ENCODE data around the gene OTOG.
"Not testable (repeated sequence)": the region's sequence is repeated elsewhere in the genome, so short reads cannot be mapped to it uniquely, and the experiment has no call there.

OTOG gene

GRCh38 chr11:17607591-17608570, 60.8 kb downstream of the OTOG start:
- DNase-seq, result no peak

GRCh38 chr11:17608821-17609220, 61.8 kb downstream of the OTOG start:
- no peak for DNase-seq

GRCh38 chr11:17609291-17610084, 62.4 kb downstream of the OTOG start:
- no peak for DNase-seq

GRCh38 chr11:17610085-17610894, 63.2 kb downstream of the OTOG start:
- DNase-seq, result no peak

- DNase-seq, result no peak
These were observed 64.0 kb downstream of the OTOG start for GRCh38 chr11:17611049-17611448.

- DNase-seq, result no peak
These were observed 64.6 kb downstream of the OTOG start for GRCh38 chr11:17611503-17612220.

GRCh38 chr11:17612221-17613188, 65.4 kb downstream of the OTOG start:
- DNase-seq, result no peak

- DNase-seq, result no peak
These were observed 66.4 kb downstream of the OTOG start for GRCh38 chr11:17613428-17613962.

- no peak for DNase-seq
These were observed 66.9 kb downstream of the OTOG start for GRCh38 chr11:17613983-17614382.

- not testable (repeated sequence) for DNase-seq
These were observed 75.7 kb downstream of the OTOG start for GRCh38 chr11:17622711-17623110.

- no peak for DNase-seq
These were observed 82.1 kb downstream of the OTOG start for GRCh38 chr11:17629113-17629512.

- DNase-seq, result no peak
These were observed 83.9 kb downstream of the OTOG start for GRCh38 chr11:17630936-17631335.

- no peak for DNase-seq
These were observed 84.8 kb downstream of the OTOG start for GRCh38 chr11:17631702-17632365.

- no peak for DNase-seq
These were observed 86.4 kb downstream of the OTOG start for GRCh38 chr11:17633279-17633986.

- DNase-seq, result no peak
These were observed 87.1 kb downstream of the OTOG start for GRCh38 chr11:17633987-17634775.

GRCh38 chr11:17634776-17635550, 87.9 kb downstream of the OTOG start:
- DNase-seq, result no peak

GRCh38 chr11:17635551-17635938, 88.5 kb downstream of the OTOG start:
- DNase-seq, result no peak

- no peak for DNase-seq
These were observed 89.7 kb downstream of the OTOG start for GRCh38 chr11:17636721-17637120.

Data from activated CD4-positive, alpha-beta T cell treated with anti-CD3 and anti-CD28 coated beads, Interleukin-2, amount 50 U/mL, for 1 hour (primary cell).